Measurements from ENCODE around the gene S100A13.

S100A13 gene

GRCh38 chr1:153598309-153599172, 28.8 kb downstream of the S100A13 start:
- no peaks in the 10 kb centered on the region for H3K9me3 ChIP-seq (ENCODE audit: low read length)
- H3K27me3 ChIP-seq (ENCODE audit: insufficient read depth, low read length), result no peaks in the 10 kb centered on the region
- peak overlapping the region; percentile 11 for H3K4me3 ChIP-seq (ENCODE audit: low read depth, low read length, poor library complexity, severe bottlenecking)
- no peaks in the 10 kb centered on the region for H3K36me3 ChIP-seq (ENCODE audit: insufficient read depth, low read length)
- H3F3A ChIP-seq (ENCODE audit: insufficient read depth, low read length), result no peaks in the 10 kb centered on the region
- no peaks in the 10 kb centered on the region for H3K9me2 ChIP-seq (ENCODE audit: low read depth, low read length)
- TF ChIP-seq EZH2 (IDR thresholded peaks at IDR 0.05; ENCODE audit: borderline replicate concordance, low read length) (no peak), CTCF (IDR thresholded peaks at IDR 0.05; ENCODE audit: low read length) (no peak)
- no peaks in the 10 kb centered on the region for H3K79me2 ChIP-seq (ENCODE audit: insufficient read depth, low read length)
- H3K9ac ChIP-seq (ENCODE audit: low read length), result peak overlapping the region; percentile 48; the same call in 1 of the 2 replicates
- peak overlapping the region; percentile 50 for H3K4me2 ChIP-seq (ENCODE audit: low read length)
- H3K4me1 ChIP-seq (ENCODE audit: insufficient read depth, low read length, severe bottlenecking), result peaks cover 31% of the 10 kb centered on the region
- no peaks in the 10 kb centered on the region for H4K20me1 ChIP-seq (ENCODE audit: insufficient read depth, low read length)
- H3K27ac ChIP-seq (ENCODE audit: low read depth, low read length, poor library complexity, severe bottlenecking), result peak overlapping the region; percentile 93
- H2AFZ ChIP-seq (ENCODE audit: low read length), result no peak overlapping the region

- Histone ChIP-seq H4K20me1 (ENCODE audit: insufficient read depth, low read length) (no peaks in the 10 kb centered on the region), H3K4me1 (ENCODE audit: insufficient read depth, low read length, severe bottlenecking) (peaks cover 31% of the 10 kb centered on the region), H3K9me2 (ENCODE audit: low read depth, low read length) (no peaks in the 10 kb centered on the region), H3K27ac (ENCODE audit: low read depth, low read length, poor library complexity, severe bottlenecking) (no peak overlapping the region), H3K9me3 (ENCODE audit: low read length) (no peaks in the 10 kb centered on the region), H3K4me2 (ENCODE audit: low read length) (no peak overlapping the region), H3K4me3 (ENCODE audit: low read depth, low read length, poor library complexity, severe bottlenecking) (no peak overlapping the region), H3K79me2 (ENCODE audit: insufficient read depth, low read length) (no peaks in the 10 kb centered on the region), H3K36me3 (ENCODE audit: insufficient read depth, low read length) (no peaks in the 10 kb centered on the region), H3F3A (ENCODE audit: insufficient read depth, low read length) (no peaks in the 10 kb centered on the region), H3K27me3 (ENCODE audit: insufficient read depth, low read length) (no peaks in the 10 kb centered on the region), H2AFZ (ENCODE audit: low read length) (no peak overlapping the region), H3K9ac (ENCODE audit: low read length) (no peak overlapping the region)
- TF ChIP-seq EZH2 (IDR thresholded peaks at IDR 0.05; ENCODE audit: borderline replicate concordance, low read length) (no peak), CTCF (IDR thresholded peaks at IDR 0.05; ENCODE audit: low read length) (no peak)
These were observed 30.1 kb downstream of the S100A13 start for GRCh38 chr1:153597206-153597605.

GRCh38 chr1:153592748-153593147, 34.6 kb downstream of the S100A13 start:
- Histone ChIP-seq H3K36me3 (ENCODE audit: insufficient read depth, low read length) (no peaks in the 10 kb centered on the region), H2AFZ (ENCODE audit: low read length) (no peak overlapping the region)

More at GRCh38 chr1:153592748-153593147, 34.6 kb downstream of the S100A13 start:
- no peak overlapping the region for H3K4me3 ChIP-seq (ENCODE audit: low read depth, low read length, poor library complexity, severe bottlenecking)
- H3K27ac ChIP-seq (ENCODE audit: low read depth, low read length, poor library complexity, severe bottlenecking), result no peak overlapping the region
- no peak overlapping the region for H3K4me2 ChIP-seq (ENCODE audit: low read length)
- no peaks in the 10 kb centered on the region for H3F3A ChIP-seq (ENCODE audit: insufficient read depth, low read length)
- H3K9ac ChIP-seq (ENCODE audit: low read length), result no peak overlapping the region
- H3K4me1 ChIP-seq (ENCODE audit: insufficient read depth, low read length, severe bottlenecking), result peaks cover 7% of the 10 kb centered on the region
- H3K79me2 ChIP-seq (ENCODE audit: insufficient read depth, low read length), result no peaks in the 10 kb centered on the region
- H4K20me1 ChIP-seq (ENCODE audit: insufficient read depth, low read length), result no peaks in the 10 kb centered on the region
- H3K9me2 ChIP-seq (ENCODE audit: low read depth, low read length), result no peaks in the 10 kb centered on the region
- no peaks in the 10 kb centered on the region for H3K27me3 ChIP-seq (ENCODE audit: insufficient read depth, low read length)
- TF ChIP-seq CTCF (IDR thresholded peaks at IDR 0.05; ENCODE audit: low read length) (no peak), EZH2 (IDR thresholded peaks at IDR 0.05; ENCODE audit: borderline replicate concordance, low read length) (no peak)
- no peaks in the 10 kb centered on the region for H3K9me3 ChIP-seq (ENCODE audit: low read length)

Measured in OCI-LY1 (cell line).